A549 (cell line): ENCODE measurements around the gene NAPA. TPM values are rescaled to one million over a fixed set of nuclear protein-coding genes. Genes with fewer than 3 reads are reported as not detected.
A peak's percentile ranks its signal among the peaks of the same experiment; 100 is the strongest.

Experiments used
- ATAC-seq, 2 experiments: fragments of 200-7000 bp in 1 of 2; fragments of >200 bp in 1 of 2; cut with Nextera tagmentation in 1 of 2; cut with Tn5 transposase in 1 of 2; 3 replicates each; pipeline versions ENCODE4 v1.8.0 to v1.9.1; 2018 to 2020; ENCODE audit warnings: mild to moderate bottlenecking in 1 of 2, moderate library complexity in 1 of 2
- CTCF ChIA-PET: fragments of 300-600 bp; sonication (Branson Sonifier 250); formaldehyde crosslinking; extraction: SDS; loops from one replicate; lab custom pipeline; 2021; ENCODE audit warnings: antibody characterized with exemption, inconsistent platforms; lab: Yijun Ruan, JAX
- POLR2A ChIA-PET: fragments of 350-600 bp; formaldehyde crosslinking; extraction: SDS; loops from one replicate; lab custom pipeline; 2021; ENCODE audit warnings: antibody characterized with exemption, inconsistent platforms; lab: Yijun Ruan, JAX
- DNase-seq, 2 experiments: peaks; one replicate each; pipeline versions ENCODE4 v3.0.0 to v3.0.0-alpha.2; 2011 to 2016; ENCODE audit warnings: low read depth in 1 of 2, low spot score in 1 of 2
- FAIRE-seq: peaks from 2 replicates; lab custom pipeline; 2011; peaks lifted over from hg19 to GRCh38; lab: Jason Lieb, UNC
- H3K27ac ChIP-seq, 2 experiments: fragments of >200 bp; sonication (Bioruptor Twin); formaldehyde crosslinking; 3 replicates each; pipeline ENCODE4 v1.5.1; 2016 to 2017
- H3K4me1 ChIP-seq: fragments of >200 bp; sonication (Bioruptor Twin); formaldehyde crosslinking; 3 replicates; pipeline ENCODE4 v1.6.1; 2016
- H3K4me2 ChIP-seq: fragments of >200 bp; sonication (Bioruptor Twin); formaldehyde crosslinking; 3 replicates; pipeline ENCODE4 v1.6.1; 2016
- H3K4me3 ChIP-seq: fragments of >200 bp; sonication (Bioruptor Twin); formaldehyde crosslinking; 3 replicates; pipeline ENCODE4 v1.5.1; 2016
- H3K9me3 ChIP-seq: fragments of >200 bp; sonication (Bioruptor Twin); formaldehyde crosslinking; 3 replicates; pipeline ENCODE4 v1.6.1; 2016
- BCL3 ChIP-seq: fragments of >200 bp; sonication (Bioruptor Twin); formaldehyde crosslinking; IDR thresholded peaks from 3 replicates; pipeline ENCODE4 v1.6.1; 2016
- CHD2 ChIP-seq: fragments of 150-350 bp; IDR thresholded peaks from 2 replicates; pipeline ENCODE4 v1.6.1; 2014; ENCODE audit warnings: low read length; ENCODE audit not compliant: partially characterized antibody
- E2F6 ChIP-seq: IDR thresholded peaks from 2 replicates; pipeline ENCODE4 v1.6.1; 2012; ENCODE audit warnings: low read depth, borderline replicate concordance
- FOSB ChIP-seq: fragments of 250-450 bp; sonication (Bioruptor Pico); IDR thresholded peaks from 2 replicates; pipeline ENCODE4 v1.5.0; 2020; ENCODE audit warnings: mild to moderate bottlenecking, moderate library complexity
- FOSL2 ChIP-seq, 2 experiments: fragments of 450-650 bp in 1 of 2; fragments of >200 bp in 1 of 2; sonication (Bioruptor Twin) in 1 of 2; formaldehyde crosslinking; IDR thresholded peaks; 2 replicates each; pipeline versions ENCODE4 v1.5.0 to v1.6.1; 2016 to 2020; ENCODE audit warnings: mild to moderate bottlenecking in 1 of 2, moderate library complexity in 1 of 2
- GATA3 ChIP-seq: IDR thresholded peaks from 2 replicates; pipeline ENCODE4 v1.6.1; 2012; ENCODE audit warnings: borderline replicate concordance
- HDAC2 ChIP-seq: fragments of 200-600 bp; sonication (generic); IDR thresholded peaks from 2 replicates; pipeline ENCODE4 v1.6.1; 2016
- HMGXB4 ChIP-seq: fragments of 250-450 bp; sonication (Bioruptor Pico); IDR thresholded peaks from 2 replicates; pipeline ENCODE4 v1.5.0; 2021; ENCODE audit warnings: mild to moderate bottlenecking, moderate library complexity, borderline replicate concordance
- HOXA7 ChIP-seq: fragments of 250-450 bp; sonication (Bioruptor Pico); IDR thresholded peaks from 2 replicates; pipeline ENCODE4 v1.5.0; 2020; ENCODE audit warnings: mild to moderate bottlenecking, moderate library complexity
- HOXB13 ChIP-seq: fragments of 250-450 bp; sonication (Bioruptor Pico); IDR thresholded peaks from 2 replicates; pipeline ENCODE4 v1.5.0; 2020; ENCODE audit warnings: low read depth, mild to moderate bottlenecking, moderate library complexity
- HOXB5 ChIP-seq: fragments of 250-450 bp; sonication (Bioruptor Pico); IDR thresholded peaks from 2 replicates; pipeline ENCODE4 v1.5.0; 2020; ENCODE audit warnings: mild to moderate bottlenecking, moderate library complexity
- MAFK ChIP-seq: fragments of 450-650 bp; IDR thresholded peaks from 2 replicates; pipeline ENCODE4 v1.6.1; 2014; ENCODE audit not compliant: partially characterized antibody
- MAX ChIP-seq: IDR thresholded peaks from 2 replicates; pipeline ENCODE4 v1.6.1; 2012
- MAZ ChIP-seq: fragments of 150-350 bp; IDR thresholded peaks from 2 replicates; pipeline ENCODE4 v1.6.1; 2014; ENCODE audit warnings: antibody characterized with exemption, low read depth, low read length, borderline replicate concordance
- PHF8 ChIP-seq: fragments of 200-600 bp; sonication (generic); IDR thresholded peaks from 2 replicates; pipeline ENCODE4 v1.6.1; 2016; ENCODE audit warnings: low read depth, mild to moderate bottlenecking, antibody characterized with exemption, moderate library complexity, borderline replicate concordance
- POLR2A ChIP-seq: IDR thresholded peaks from 2 replicates; pipeline ENCODE4 v1.6.1; 2012; ENCODE audit warnings: mild to moderate bottlenecking, low read length
- RFX5 ChIP-seq: fragments of 450-650 bp; IDR thresholded peaks from 2 replicates; pipeline ENCODE4 v1.7.1; 2014; ENCODE audit warnings: antibody characterized with exemption, mild to moderate bottlenecking, moderate library complexity
- TP53 ChIP-seq: fragments of 250-450 bp; sonication (Bioruptor Pico); IDR thresholded peaks from 2 replicates; pipeline ENCODE4 v1.5.0; 2021; ENCODE audit warnings: mild to moderate bottlenecking, moderate library complexity
- ZNF302 ChIP-seq: fragments of 250-450 bp; sonication (Bioruptor Pico); IDR thresholded peaks from 2 replicates; pipeline ENCODE4 v1.9.0; 2021; ENCODE audit warnings: inconsistent platforms, mild to moderate bottlenecking, moderate library complexity
- ZSCAN20 ChIP-seq: fragments of 250-450 bp; sonication (Bioruptor Pico); IDR thresholded peaks from 2 replicates; pipeline ENCODE4 v1.8.0; 2022; ENCODE audit warnings: mild to moderate bottlenecking, moderate library complexity
- WGBS: methylation state at CpG from one replicate; pipeline ENCODE4 v1.1.6; 2017; ENCODE audit errors: missing lambda C conversion rate; 5-methylcytosine and 5-hydroxymethylcytosine counted together
- polyA plus RNA-seq, 4 experiments: library from polyadenylated mRNA; depleted of rRNA in 3 of 4; stranded (reverse); fragments of >200 nt; fragmentation: RNase III in 1 of 4; extraction: RNeasy Plus Mini Kit Qiagen cat#74134 plus additional on column Dnase treatment in 1 of 4; gene quantifications; 2 replicates in 3 of 4; 3 replicates in 1 of 4; pipeline ENCODE4 v1.2.3, GENCODE V29; 2011 to 2017
- TF ChIP-seq, protein P1 (sequence below): fragments of 450-650 bp; IDR thresholded peaks from 2 replicates; pipeline ENCODE4 v1.6.1; 2014; ENCODE audit warnings: antibody characterized with exemption

NAPA gene
- polyA plus RNA-seq, 2 of the 4 experiments (the other 2 are of a cell fraction), result 69.6 to 101 TPM

DNA sequence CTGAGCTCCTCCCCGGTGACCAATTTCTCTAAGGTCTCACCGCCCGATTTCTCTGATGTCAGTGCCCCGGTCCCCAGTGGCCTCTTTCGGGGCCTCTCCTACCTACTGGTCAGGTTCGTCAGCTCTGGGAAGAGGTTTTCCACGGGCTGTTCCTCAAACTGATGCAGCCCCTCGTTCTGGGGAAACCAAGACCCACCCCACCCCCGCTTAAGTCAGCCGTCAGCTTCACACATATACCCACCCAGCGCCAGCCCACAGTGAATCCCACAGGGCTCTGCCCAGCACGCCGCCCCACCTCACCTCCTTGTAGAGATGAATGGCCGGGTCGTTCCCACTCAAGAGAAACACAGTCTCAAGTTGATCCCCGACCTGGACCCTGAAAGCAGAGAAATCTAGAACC, 34.2 kb downstream of the NAPA start:
- Histone ChIP-seq H3K9me3 (no peaks in the 10 kb centered on the region), H3K27ac (no peak overlapping the region), H3K4me2 (no peak overlapping the region), H3K4me1 (peaks cover 12% of the 10 kb centered on the region; the same call in 2 of the 3 replicates), H3K4me3 (no peak overlapping the region)
- CTCF ChIA-PET, result interaction anchor here (0.7 to 3.2 kb wide), 6 partner anchors 12 to 260 kb away, joined by 3 to 18 read pairs (median 3); no protein-coding TSS in a partner anchor
- POLR2A ChIA-PET, result no interaction called here
- 87% methylated on average over 16 of the region's 16 CpGs for WGBS
- ATAC-seq, result no peak
- no peak for FAIRE-seq
- no peak for DNase-seq
- TF ChIP-seq MAX, result no peak
- no peak for TF ChIP-seq TP53 (CRISPR knock-in tag)
- TF ChIP-seq HOXB13, result no peak
- TF ChIP-seq BCL3, result no peak
- no peak for TF ChIP-seq ZSCAN20 (CRISPR knock-in tag)
- no peak for TF ChIP-seq HDAC2
- no peak for TF ChIP-seq POLR2A
- TF ChIP-seq MAZ, result no peak
- TF ChIP-seq GATA3, result no peak
- TF ChIP-seq, protein P1, sequence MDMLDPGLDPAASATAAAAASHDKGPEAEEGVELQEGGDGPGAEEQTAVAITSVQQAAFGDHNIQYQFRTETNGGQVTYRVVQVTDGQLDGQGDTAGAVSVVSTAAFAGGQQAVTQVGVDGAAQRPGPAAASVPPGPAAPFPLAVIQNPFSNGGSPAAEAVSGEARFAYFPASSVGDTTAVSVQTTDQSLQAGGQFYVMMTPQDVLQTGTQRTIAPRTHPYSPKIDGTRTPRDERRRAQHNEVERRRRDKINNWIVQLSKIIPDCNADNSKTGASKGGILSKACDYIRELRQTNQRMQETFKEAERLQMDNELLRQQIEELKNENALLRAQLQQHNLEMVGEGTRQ, result no peak

- Histone ChIP-seq H3K4me2 (0 out of 3 replicates have a peak overlapping the region, but pooled peaks have one; percentile 9), H3K27ac (no peak overlapping the region), H3K4me3 (no peak overlapping the region), H3K9me3 (no peaks in the 10 kb centered on the region), H3K4me1 (peaks cover 9% of the 10 kb centered on the region; the same call in 2 of the 3 replicates)
- FAIRE-seq (no peak), ATAC-seq (no peak)
- CTCF ChIA-PET, result interaction anchor here (0.9 to 3.2 kb wide), 6 partner anchors 12 to 52 kb away, joined by 3 to 18 read pairs (median 4); no protein-coding TSS in a partner anchor
- TF ChIP-seq FOSL2 (IDR thresholded peaks at IDR 0.05) (no peak), FOSL2 (CRISPR knock-in tag; IDR thresholded peaks at IDR 0.05) (no peak), CHD2 (no peak), HOXA7 (CRISPR knock-in tag) (no peak), ZSCAN20 (CRISPR knock-in tag) (no peak), TP53 (CRISPR knock-in tag) (no peak), FOSB (CRISPR knock-in tag) (no peak), MAX (no peak), HOXB5 (CRISPR knock-in tag) (no peak), PHF8 (no peak)
- TF ChIP-seq, all 56 proteins: peak for 0
- 70% methylated on average over 18 of the region's 39 CpGs for WGBS
- POLR2A ChIA-PET, result no interaction called here
- no peak for DNase-seq
Measured at GRCh38 chr19:47479701-47480503, 35.0 kb downstream of the NAPA start.

- POLR2A ChIA-PET, result no interaction called here
- H3K9me3 ChIP-seq, result no peaks in the 10 kb centered on the region
- no peak for TF ChIP-seq MAFK
- no peak for TF ChIP-seq MAZ
- no peak for TF ChIP-seq E2F6
- TF ChIP-seq RFX5, result no peak
- no peak for TF ChIP-seq ZNF302 (CRISPR knock-in tag)
- TF ChIP-seq HMGXB4 (CRISPR knock-in tag), result no peak
- H3K4me1 ChIP-seq, result peaks cover 2% of the 10 kb centered on the region; the same call in 2 of the 3 replicates
- no peak overlapping the region for H3K4me2 ChIP-seq
- no peak overlapping the region for H3K4me3 ChIP-seq
- no peak overlapping the region for H3K27ac ChIP-seq
- no peak for DNase-seq
- 74% methylated on average over 16 of the region's 17 CpGs for WGBS
- ATAC-seq, result no peak
- CTCF ChIA-PET, result interaction anchor here (1.0 to 8.6 kb wide), 7 partner anchors 9 to 231 kb away, joined by 3 to 58 read pairs (median 3); no protein-coding TSS in a partner anchor
- no peak for FAIRE-seq
Measured at GRCh38 chr19:47476438-47476972, 38.4 kb downstream of the NAPA start.
